Fibroblast of villous mesenchyme (primary cell): ENCODE results near the gene DPP9. TPM values are rescaled to one million over a fixed set of nuclear protein-coding genes. Genes with fewer than 3 reads are reported as not detected.
A peak's percentile ranks its signal among the peaks of the same experiment; 100 is the strongest.

Experiments used
- DNase-seq: peaks from one replicate; pipeline ENCODE4 v3.0.0-alpha.2; 2010; ENCODE audit warnings: low read depth
- H3K4me3 ChIP-seq: 2 replicates; pipeline ENCODE4 v1.5.1; 2011; ENCODE audit warnings: low read depth, mild to moderate bottlenecking, low read length
- CTCF ChIP-seq: IDR thresholded peaks from 2 replicates; pipeline ENCODE4 v1.5.1; 2012; ENCODE audit warnings: low read depth, mild to moderate bottlenecking, low read length; ENCODE audit not compliant: insufficient read depth
- total RNA-seq: library from RNA; depleted of rRNA; stranded (reverse); fragments of >200 nt; gene quantifications from 2 replicates; pipeline ENCODE4 v1.2.3, GENCODE V29; 2012

Gene DPP9
- total RNA-seq, 1 donor: 30.7 TPM

- no peak overlapping the region for H3K4me3 ChIP-seq
- no peak for TF ChIP-seq CTCF
- no peak for DNase-seq
These were observed 5.2 kb upstream of the DPP9 start for GRCh38 chr19:4728871-4729270.

- peak; percentile 67 for DNase-seq
- no peak for TF ChIP-seq CTCF
These were observed 709 bp downstream of the DPP9 start for GRCh38 chr19:4722671-4723594.

GRCh38 chr19:4721196-4721595 lies 2.4 kb downstream of the DPP9 start:
- DNase-seq: no peak
- H3K4me3 ChIP-seq: no peak overlapping the region
- no peak for TF ChIP-seq CTCF

More at GRCh38 chr19:4722671-4723594, 709 bp downstream of the DPP9 start:
- H3K4me3 ChIP-seq: peak overlapping the region; percentile 94

- no peak for DNase-seq
- TF ChIP-seq CTCF: no peak
- H3K4me3 ChIP-seq: no peak overlapping the region
These were observed 3.5 kb downstream of the DPP9 start for GRCh38 chr19:4720037-4720700.

GRCh38 chr19:4719499-4719866 lies 4.2 kb downstream of the DPP9 start:
- H3K4me3 ChIP-seq: no peak overlapping the region
- TF ChIP-seq CTCF: no peak
- no peak for DNase-seq

- no peak for DNase-seq
- no peak overlapping the region for H3K4me3 ChIP-seq
- no peak for TF ChIP-seq CTCF
These were observed 5.5 kb downstream of the DPP9 start for GRCh38 chr19:4717966-4718701.
